GM19023 (cell line): ENCODE results near the gene LCORL.
"Not testable (repeated sequence)": the region's sequence is repeated elsewhere in the genome, so short reads cannot be mapped to it uniquely, and the experiment has no call there.

ENCODE experiments used
- ATAC-seq: cut with Tn5 transposase; IDR thresholded peaks from one replicate; pipeline ENCODE4 v1.9.1; 2021; ENCODE audit warnings: mild to moderate bottlenecking, moderate library complexity; ENCODE audit not compliant: unreplicated experiment

LCORL gene

DNA sequence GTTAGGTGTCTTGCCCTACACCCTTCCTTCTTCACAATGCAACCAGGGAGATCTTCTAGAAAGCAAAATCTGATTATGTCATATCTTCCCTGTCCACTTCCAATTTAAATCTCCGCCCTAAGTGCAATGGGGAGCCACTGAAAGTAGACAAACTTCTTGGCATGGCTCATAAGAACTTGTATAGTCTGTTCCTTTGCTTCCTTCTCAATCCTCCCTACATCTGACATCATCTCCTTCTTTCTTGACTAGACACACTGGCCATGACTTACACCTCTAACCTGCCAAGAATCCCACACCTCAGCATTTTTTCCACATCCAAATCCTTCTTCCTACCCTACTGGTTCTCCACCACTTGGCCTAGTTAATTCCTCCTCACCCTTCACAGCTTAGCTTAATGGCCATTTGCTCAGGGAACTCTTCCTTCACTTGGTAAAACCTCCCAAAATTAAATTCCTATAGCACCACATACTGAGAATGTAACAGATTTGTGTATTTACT lies 155.6 kb downstream of the LCORL start:
- no peak for ATAC-seq

DNA sequence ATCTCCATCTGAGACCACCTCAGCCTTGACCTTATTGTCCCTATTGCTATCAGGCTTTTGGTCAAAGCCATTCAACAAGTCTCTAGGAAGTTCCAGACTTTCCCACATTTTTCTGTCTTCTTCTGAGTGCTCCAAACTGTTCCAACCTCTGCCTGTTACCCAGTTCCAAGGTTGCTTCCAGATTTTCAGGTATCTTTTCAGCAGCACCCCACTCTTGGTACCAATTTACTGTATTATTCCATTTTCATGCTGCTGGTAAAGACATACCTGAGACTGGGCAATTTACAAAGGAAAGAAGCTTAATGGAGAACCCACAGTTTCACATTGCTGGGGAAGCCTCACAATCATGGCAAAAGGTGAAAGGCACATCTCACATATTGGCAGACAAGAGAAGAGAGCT lies 159.6 kb downstream of the LCORL start:
- not testable (repeated sequence) for ATAC-seq

DNA sequence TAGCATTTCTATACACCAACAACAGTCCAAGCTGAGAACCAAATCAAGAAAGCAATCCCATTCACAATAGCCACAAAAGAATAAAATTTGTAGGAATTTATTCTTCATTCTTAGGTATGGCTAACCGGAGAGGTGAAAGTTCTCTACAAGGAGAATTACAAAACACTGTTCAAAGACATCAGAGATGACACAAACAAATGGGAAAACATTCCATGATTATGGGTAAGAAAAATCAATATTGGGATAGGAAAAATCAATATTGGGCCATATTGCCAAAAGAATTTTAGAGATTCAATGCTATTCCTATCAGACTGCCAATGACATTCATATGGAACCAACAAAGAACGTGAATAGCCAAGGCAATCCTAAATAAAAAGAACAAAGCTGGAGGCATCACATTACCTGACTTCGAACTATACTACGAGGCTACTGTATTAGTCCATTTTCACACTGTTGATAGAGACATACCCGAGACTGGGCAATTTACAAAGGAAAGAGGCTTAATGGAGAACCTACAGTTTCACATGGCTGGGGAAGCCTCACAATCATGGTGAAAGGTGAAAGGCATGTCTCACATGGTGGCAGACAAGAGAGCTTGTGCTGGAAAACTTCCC lies 161.7 kb downstream of the LCORL start:
- ATAC-seq: no peak

DNA sequence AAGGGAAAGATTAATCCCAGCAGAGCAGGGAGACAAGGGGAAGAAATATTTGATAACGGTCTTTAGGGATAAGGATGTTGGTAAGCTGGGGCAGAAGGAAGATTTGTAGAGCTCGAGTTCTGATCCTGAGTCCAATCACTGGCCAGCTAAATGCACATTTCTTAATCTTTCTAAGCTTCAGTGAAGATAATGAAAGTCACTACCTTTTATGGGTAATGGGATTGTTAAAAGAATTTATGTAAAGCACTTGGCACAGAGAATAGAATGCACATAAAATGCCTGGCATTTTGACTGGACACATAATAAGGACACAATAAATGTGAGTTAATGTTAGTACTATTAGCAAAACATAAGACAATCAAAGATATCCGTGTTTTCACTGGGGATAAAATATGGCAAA lies 167.5 kb downstream of the LCORL start:
- no peak for ATAC-seq

DNA sequence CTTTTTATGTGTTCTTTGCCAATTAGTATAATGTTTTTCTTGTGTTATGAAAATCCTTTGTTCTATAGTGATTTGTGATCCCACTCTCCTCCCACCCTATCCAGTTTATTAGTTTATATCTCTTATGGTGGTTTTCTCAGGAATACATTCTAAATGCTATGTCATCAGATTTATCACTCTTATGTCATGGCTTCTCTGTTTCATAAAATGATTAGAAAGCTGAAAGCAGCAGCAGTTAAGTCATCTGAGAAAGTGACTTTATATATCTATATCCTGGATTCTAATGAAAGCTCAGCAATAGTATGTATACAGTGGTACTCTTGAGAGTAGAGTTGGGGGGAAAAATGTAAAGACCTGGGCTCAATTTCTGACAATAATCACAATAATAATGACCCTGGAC lies 169.6 kb downstream of the LCORL start:
- no peak for ATAC-seq

DNA sequence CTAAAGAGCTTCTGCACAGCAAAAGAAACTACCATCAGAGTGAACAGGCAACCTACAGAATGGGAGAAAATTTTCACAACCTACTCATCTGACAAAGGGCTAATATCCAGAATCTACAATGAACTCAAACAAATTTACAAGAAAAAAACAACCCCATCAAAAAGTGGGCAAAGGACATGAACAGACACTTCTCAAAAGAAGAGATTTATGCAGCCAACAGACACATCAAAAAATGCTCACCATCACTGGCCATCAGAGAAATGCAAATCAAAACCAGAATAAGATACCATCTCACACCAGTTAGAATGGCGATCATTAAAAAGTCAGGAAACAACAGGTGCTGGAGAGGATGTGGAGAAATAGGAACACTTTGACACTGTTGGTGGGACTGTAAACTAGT lies 171.3 kb downstream of the LCORL start:
- ATAC-seq: not testable (repeated sequence)

DNA sequence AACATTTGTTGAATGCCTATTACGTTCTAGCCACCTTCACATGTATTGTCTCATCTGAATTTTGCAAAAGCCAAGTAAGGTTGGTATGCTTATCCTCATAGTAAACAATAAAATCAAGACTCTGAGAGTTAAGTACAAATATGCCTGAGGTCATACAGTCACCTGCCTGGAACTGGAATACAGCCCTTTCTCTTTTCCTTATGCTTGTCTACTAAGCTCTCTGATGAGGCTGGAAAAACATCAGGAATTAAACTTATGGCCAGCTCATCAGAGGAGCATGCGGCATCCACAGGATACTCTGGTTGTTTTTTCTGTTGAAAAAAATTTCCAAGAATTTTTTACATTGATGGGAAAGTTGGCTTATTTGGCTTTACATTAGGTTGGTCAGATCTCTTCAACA lies 175.3 kb downstream of the LCORL start:
- no peak for ATAC-seq

DNA sequence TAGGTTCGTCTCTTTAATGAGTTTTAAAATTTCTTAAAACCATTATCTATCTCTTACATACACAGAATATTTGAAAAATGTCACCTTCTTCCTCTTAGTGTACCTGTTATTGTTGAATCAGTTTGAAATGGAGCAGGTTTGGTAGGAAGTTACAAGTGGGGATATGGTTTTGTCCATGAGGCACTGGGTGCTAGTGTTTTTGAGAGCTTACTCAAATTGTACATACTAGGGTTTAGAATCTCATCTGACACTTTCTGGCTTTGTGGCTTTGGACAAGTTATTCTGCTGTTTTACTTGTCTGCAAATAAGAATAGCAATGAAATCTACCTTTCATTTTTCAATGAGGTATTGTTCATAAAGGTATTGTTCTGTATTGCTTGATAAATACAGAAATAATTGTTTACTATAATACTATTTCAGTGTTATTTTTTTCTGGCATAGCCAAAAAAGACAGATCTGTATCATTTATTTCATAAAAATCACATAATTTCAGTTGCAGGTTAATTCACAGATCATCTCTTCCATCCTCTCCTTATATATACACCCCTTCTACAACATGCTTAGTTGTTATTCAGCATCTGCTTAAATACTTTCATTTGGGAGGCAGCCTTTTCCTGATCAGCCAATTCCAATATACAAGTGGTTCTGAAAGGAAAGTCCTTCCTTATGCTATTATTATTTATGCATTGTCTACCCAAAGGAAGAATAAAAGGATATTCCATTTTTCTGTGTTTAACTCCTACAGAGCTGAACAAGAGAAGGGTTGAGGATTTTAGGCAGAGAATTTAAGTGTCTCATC lies 197.5 kb downstream of the LCORL start:
- no peak for ATAC-seq

DNA sequence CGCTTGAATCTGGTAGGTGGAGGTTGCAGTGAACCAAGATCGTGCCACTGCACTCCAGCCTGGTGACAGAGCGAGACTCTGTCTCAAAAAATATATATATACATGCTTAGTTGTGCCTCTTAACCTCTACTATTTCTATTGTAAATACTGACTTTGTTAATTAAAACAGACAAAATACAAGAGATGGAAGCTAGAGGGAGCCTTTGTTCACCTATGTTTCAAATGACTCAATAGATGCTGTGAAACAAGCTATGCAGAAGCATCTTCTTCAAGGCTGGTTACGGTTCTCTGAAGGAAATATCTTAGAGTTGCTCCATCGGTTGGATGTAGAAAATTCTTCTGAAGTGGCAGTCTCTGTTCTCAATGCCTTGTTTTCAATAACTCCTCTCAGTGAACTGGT lies 204.5 kb downstream of the LCORL start:
- ATAC-seq: peak; percentile 73

DNA sequence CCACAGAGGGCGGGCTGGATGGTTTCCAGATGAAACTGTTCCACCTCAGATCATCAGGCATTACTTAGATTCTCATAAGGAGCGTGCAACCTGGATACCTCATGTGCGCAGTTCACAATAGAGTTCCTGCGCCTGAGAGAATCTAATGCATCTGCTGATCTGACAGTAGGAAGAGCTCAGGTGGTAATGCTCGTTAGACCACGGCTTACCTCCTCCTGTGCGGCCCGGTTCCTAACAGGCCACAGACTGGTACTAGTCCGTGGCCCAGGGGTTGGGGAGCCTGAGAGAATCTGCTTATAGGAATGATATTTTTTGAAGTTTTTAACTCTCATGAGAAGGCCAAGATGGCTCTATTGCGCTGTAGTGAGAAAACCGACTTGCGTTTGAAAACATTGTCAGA lies 205.4 kb downstream of the LCORL start:
- ATAC-seq: no peak

DNA sequence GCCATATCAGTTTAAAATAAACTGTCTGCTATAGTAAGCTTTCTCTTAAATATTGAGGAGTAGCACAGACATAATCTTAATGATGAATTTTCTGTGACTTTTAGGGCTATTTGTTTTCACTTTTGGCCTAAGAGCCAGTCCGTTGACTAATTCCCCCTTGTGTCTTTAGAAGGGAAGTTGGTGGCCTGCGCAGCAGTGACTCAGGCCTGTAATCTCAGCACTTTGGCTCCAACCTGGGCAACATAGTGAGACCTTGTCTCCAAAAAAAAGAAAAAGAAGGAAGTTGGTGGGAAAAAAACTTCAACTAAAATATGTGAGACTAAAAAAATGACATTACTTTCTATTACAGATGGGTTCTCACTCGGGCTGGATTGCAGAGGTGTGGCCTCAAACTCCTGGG lies 207.4 kb downstream of the LCORL start:
- ATAC-seq: no peak

DNA sequence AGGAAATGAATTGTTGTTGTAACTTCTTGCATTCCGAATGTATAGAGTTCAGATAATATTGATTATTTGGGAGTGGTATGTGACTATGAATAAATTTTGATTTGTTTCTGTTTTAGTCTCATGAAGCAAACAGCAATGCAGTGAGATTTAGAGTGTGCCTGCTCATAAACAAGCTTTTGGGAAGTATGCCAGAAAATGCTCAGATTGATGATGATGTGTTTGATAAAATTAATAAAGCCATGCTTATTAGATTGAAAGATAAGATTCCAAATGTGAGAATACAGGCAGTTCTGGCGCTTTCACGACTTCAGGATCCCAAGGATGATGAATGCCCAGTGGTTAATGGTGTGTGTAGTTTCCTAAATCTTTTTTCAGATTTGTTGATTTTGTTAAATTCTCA lies 208.8 kb downstream of the LCORL start:
- ATAC-seq: no peak

DNA sequence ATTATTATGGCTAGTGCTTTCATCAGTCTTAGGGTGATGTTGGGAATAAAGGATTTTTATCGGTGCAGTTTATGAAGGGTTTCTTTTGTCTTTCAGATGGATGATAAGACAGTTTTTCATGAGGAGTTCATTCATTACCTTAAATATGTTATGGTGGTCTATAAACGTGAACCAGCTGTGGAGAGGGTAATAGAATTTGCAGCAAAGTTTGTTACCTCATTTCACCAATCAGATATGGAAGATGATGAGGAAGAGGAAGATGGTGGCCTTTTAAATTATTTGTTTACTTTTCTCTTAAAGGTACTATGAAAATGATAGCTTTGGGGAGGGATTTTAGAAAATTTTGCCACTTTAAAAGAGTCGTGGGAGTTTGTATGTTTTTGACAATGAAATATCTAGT lies 209.4 kb downstream of the LCORL start:
- no peak for ATAC-seq

DNA sequence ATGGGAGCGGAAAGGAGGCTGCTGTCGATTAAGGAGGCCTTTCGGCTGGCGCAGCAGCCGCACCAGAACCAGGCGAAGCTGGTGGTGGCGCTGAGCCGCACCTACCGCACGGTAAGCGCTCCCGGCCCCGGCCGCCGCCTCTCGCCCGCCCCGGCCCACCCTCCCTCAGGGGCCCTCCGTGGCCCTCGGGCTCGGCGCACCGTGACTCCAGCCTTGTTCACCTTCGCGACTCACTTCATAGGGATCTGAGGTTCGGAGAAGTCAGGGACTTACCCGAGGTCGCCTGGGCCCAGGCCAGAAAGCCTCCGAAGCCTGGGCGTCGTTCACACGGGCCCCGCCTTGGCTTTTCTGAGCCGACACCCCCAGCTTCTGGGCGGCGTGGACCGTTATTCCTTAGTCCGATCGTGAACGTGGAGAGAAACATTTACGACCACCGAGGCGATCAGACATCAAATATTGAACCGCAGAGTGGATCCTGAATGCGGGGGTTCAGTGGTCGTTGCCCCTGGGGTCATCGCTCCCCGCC lies 210.4 kb downstream of the LCORL start:
- ATAC-seq: peak; percentile 34

DNA sequence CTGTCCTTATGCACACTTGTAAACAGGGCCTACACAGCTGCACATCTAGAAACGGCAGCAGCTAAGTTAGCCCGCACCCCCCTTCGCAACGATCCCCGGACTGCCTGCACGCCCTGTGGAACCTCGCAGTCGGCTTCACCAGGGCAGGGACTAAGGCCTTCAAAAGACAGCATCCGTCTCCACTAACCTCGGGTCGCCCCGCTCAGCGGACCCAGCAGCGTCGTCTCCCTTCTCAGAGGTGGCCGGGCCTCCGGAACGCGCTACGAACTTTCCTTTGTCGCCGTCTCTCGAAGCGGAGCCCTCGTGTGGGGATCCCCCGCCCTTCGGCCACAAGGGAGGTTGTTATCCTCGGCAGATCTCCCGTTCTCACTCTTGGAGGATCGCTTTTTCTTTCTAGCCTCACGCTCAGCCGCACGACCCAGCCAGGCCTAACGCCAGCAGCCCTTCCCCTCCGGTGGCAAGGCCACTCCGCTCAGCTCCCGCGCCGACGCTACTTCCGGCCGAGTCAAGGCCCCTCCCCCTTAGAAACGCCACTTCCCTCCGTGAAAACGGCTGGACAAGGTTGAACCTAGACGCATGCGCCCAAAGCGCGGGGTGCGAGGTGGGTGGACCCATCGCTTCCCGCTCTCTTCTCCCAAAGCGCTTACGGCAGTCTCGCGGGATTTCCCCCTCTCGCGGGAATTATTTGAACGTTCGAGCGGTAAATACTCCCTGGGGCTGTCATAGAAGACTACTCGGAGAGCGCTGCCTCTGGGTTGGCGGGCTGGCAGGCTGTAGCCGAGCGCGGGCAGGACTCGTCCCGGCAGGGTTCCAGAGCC lies 211.1 kb downstream of the LCORL start, which contains the start of the genes DCAF16 and NCAPG:
DCAF16 (minus strand) TSS at position 498 of the 818 bp plus-strand sequence. CDS start 6,616 bp downstream, outside the sequence.
NCAPG (plus strand) TSS at position 720 of the 818 bp plus-strand sequence. CDS start 99 bp downstream, outside the sequence.
- ATAC-seq: peak; percentile 90

DNA sequence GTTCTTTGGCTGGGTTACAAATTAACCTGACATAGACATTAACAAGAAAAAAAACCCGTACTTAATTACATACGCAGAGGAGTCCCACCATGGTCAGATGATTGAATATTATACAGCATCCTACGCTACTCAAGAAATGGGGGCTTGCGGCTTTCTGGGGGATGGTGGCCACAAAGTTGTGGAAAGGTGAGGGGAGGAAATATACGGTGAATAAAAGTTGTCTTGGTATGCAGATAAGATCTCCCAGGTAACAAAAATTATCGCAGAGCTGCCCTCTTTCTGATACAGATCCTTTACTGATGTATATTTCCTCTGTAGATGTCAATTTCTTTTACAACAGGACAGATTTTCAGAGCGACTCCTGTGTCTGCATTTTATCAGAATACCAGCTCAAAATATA lies 211.9 kb downstream of the LCORL start:
- ATAC-seq: no peak

DNA sequence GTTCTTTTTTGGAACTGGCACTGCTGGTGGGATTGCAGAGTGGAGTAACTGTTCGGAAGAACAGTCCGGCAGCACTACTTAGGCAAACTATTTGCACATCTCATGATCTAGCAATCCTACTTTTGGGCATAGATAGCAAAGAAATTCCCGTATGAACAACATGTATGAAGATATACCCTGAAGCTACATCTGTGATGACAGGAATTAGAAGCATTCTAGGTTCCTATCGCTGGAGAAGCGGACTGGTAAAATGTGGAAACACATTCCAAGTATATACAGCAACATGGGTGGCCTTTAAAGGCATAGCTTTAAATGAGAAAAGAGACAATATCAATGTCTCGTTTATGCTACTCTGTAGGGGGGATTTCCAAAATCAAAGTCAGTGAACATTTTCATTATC lies 214.1 kb downstream of the LCORL start:
- no peak for ATAC-seq

DNA sequence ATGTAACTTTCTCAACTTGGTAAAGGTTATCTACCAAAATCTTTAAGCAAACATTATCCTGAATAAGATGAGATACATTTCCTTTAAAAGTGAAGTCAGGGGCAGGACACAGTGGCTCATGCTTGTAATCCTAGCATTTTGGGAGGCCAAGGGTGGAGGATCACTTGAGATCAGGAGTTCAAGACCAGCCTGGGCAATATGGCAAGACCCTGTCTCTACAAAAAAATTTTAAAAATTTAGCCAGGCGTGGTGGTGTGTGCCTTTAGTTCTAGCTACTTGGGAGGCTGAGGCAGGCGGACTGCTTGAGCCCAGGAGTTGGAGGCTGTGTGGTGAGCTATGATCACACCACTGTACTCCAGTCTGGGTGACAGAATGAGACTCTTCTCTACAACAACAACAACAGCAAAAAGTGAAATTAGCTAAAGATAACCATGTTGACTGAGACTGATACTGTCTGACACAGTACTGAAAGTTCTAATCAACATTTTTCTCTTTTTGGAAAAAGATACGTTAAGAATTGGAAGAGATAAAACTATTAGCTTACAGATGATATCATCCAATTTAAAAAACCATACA lies 215.9 kb downstream of the LCORL start:
- ATAC-seq: no peak

DNA sequence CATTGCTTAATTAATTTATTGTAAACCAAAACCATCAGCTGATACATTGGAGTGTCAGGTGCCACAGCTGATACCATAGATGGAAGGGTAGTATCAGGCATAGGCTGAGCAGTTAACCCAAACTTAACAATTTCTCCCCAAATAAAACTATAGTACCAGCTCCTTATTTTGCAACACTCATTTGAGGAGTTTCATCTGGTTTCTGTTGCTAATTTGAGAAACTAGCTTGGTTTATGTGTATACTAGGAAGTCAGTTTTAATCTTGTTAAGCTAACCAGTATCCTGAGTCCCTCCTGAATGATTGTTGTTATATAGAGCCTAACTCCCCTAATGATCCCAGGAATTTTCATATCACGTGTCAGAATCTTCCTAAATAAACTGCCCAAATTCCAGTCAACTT lies 223.7 kb downstream of the LCORL start:
- no peak for ATAC-seq

DNA sequence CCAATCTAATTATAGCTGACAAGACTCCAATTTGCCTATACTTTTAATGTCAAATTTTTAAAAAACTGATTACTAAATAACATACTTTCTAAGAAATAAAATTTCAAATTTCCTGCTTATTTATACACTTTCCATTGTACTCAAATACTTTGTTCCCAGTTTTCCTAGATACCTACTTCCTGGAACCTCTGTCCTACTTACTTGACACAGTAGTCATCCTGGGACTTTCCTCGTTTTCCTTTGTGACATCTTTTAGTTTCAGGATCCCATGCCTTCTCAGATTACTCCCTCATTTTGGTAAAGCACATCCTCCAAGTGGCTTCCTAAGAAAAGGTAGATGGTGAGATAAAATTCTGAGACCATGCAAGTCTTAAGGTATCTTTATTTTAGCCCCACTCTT lies 226.8 kb downstream of the LCORL start:
- ATAC-seq: no peak
